Measurements from ENCODE around the gene CES2. TPM values are rescaled to one million over a fixed set of nuclear protein-coding genes. Genes with fewer than 3 reads are reported as not detected.

CES2 gene
- total and polyA plus RNA-seq, 9 of the 15 experiments (the other 6 are each of a cell fraction or from before 2014, with no cell fraction given), result 2.2 to 37.9 (median 24.4) TPM

- TF ChIP-seq MNT (conservative IDR thresholded peaks at IDR 0.05), result no peak
- TF ChIP-seq COPS2 (conservative IDR thresholded peaks at IDR 0.05), result no peak
- no peak for TF ChIP-seq NR1H2 (CRISPR knock-in tag; IDR thresholded peaks at IDR 0.05)
- no peak for TF ChIP-seq KDM4B (IDR thresholded peaks at IDR 0.05; ENCODE audit: borderline replicate concordance in 2 of 2, low read depth in 1 of 2)
Observed at GRCh38 chr16:66910175-66910940, 25.0 kb upstream of the CES2 start (continued).

GRCh38 chr16:66911112-66911511 lies 24.2 kb upstream of the CES2 start:
- POLR2A ChIA-PET, result interaction anchor here (0.6 to 2.4 kb wide), 5 partner anchors 9 to 17 kb away, joined by 3 to 10 read pairs (median 5); no protein-coding TSS in a partner anchor

More at GRCh38 chr16:66911112-66911511, 24.2 kb upstream of the CES2 start:
- peak; percentile 15 for TF ChIP-seq ZFP36 (IDR thresholded peaks at IDR 0.05; ENCODE audit: low read depth, low read length, partially characterized antibody)
- TF ChIP-seq BRF2 (IDR thresholded peaks at IDR 0.05; ENCODE audit: borderline replicate concordance, insufficient read depth, insufficient read length), result no peak
- H4K20me1 ChIP-seq (replicated peaks; ENCODE audit: control insufficient read depth, insufficient read depth, low read length), result no peaks in the 10 kb centered on the region
- FAIRE-seq (no peak), DNase-seq (ENCODE audit: extremely low read depth in 1 of 4, low spot score in 3 of 4) (no peak), ATAC-seq (no peak)
- no peaks in the 10 kb centered on the region for H3K36me3 ChIP-seq (ENCODE audit: control insufficient read depth, insufficient read depth, low read length)
- no TSS peak for BruUV-seq (replicated peaks)
- H2AFZ ChIP-seq (ENCODE audit: low read depth, low read length), result no peak overlapping the region
- H3K27ac ChIP-seq (ENCODE audit: extremely low read depth, low read depth, low read length), result no peak overlapping the region
- in situ Hi-C loops (cut with MboI), result no loop called here
- H3K9ac ChIP-seq (ENCODE audit: insufficient read depth in 1 of 2, low read depth in 2 of 2, low read length in 2 of 2), result no peak overlapping the region; a peak in 1 of 4 replicates
- H3K4me3 ChIP-seq, result no peak overlapping the region
- H3K9me1 ChIP-seq (ENCODE audit: control insufficient read depth, insufficient read depth, low read length), result no peaks in the 10 kb centered on the region
- CTCF ChIA-PET (ENCODE audit: low intra/inter-chr PET ratio), result no interaction called here
- H3K4me1 ChIP-seq (replicated peaks in 1 of 2; ENCODE audit: control insufficient read depth in 2 of 2, insufficient read depth in 2 of 2, low read length in 2 of 2), result peaks cover 1 to 9% of the 10 kb centered on the region in 2 experiments; a peak in 4 of 5 replicates
- H3K4me2 ChIP-seq (ENCODE audit: insufficient read depth, low read length), result no peak overlapping the region
- no peaks in the 10 kb centered on the region for H3K9me3 ChIP-seq (replicated peaks; ENCODE audit: control insufficient read depth, insufficient read depth, low read depth, low read length)
- 5% methylated on average over 4 of the region's 5 CpGs for WGBS (ENCODE audit: insufficient coverage, low coverage, missing lambda C conversion rate)
- intact Hi-C loops (cut with micrococcal nuclease), result no loop called here
- H3K79me2 ChIP-seq (ENCODE audit: control insufficient read depth, insufficient read depth, low read length), result no peaks in the 10 kb centered on the region
- H3K27me3 ChIP-seq (ENCODE audit: control insufficient read depth in 2 of 2, insufficient read depth in 2 of 2, low read length in 2 of 2), result peaks cover 7 to 30% of the 10 kb centered on the region in 2 experiments; a peak in 4 of 5 replicates
